HG03108 (cell line): ENCODE data around the gene NXF1.
"Not testable (repeated sequence)": the region's sequence is repeated elsewhere in the genome, so short reads cannot be mapped to it uniquely, and the experiment has no call there.

Source experiments
- ATAC-seq: cut with Tn5 transposase; IDR thresholded peaks from one replicate; pipeline ENCODE4 v1.9.1; 2021; ENCODE audit warnings: moderate library complexity; ENCODE audit not compliant: unreplicated experiment

NXF1 gene

DNA sequence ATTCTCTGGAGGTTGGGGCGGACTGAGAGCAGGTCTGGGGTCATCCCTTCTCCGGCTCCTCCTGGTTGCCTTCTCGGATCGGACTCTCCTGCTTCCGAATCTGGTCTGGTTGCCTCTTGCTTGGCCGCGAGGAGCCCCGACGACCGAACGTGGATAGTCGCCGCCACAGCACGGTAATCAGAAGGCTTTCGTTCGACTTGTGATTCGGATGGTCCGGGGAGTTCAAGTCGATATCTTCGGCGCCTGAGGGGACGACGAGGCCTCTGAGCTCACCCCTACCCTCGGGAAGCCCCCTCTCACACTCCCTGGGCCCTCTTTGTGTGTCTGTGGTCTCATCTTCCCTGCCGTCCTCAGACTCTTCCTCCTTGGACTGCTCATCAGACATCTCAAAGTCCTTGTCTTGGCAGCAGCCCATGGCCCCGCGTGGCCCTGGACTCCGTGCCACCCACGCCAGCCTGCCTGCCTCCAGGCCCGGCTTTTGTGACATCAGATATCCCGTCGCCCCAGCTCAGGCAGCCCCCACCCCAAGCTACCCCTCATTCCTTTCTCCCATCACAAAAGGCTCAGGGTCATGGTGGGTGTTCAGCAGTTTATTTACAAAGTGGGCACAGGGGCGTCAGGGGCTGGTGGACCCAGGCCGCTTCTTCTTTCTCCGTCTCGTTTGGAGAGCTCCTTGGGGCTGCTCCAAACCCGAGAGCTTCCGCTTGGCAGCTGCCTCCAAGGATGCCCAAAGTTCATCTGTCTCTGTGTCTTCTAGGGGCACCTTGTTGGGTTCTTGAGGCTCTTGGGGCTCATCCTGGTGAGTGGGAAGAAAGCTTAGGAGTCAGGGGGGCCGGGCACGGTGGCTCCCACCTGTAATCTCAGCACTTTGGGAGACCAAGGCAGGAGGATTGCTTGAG is 27.3 kb upstream of the NXF1 start, which contains the start of gene TEX54:
TEX54 (minus strand) TSS at position 506 of the 899 bp plus-strand sequence.
- no peak for ATAC-seq

DNA sequence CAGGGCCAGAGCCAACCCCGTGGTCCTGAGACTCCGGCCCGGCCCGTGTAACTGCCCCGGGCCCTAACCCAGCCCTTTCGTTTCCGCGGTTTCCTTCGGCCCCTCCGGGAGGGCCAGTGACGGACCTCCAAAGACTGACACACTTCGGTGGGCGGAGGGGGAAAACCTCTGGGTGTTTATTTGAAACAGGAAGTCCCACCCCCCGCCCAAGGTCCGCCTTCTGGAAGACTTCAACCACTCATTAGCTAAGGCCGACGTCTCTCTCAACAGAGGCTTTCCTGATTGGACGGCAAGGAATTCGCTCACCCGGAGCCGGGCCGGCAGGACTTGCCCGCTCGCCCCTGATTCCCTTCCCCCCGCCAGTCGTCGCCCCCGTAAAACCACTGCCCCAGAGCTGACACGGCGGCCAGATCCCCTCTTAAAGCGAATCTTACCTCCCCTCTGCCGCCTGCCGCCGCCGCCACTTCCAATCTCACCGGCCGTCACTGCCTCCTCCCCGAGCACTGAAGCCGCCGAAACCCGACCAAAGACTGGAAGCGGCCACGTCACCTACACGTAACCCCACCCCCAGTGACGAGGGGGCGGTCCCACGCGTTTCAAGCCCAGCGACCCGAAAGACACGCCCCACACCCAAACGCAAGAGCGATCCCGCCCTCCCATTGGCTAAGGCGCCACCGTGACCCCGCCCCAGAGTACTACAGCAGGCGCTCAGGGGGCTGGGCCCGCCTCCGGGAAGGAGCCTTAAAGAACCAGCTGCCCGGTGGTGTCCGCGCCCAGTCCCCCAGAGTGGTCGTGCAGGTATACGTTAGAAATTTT is 26.5 kb upstream of the NXF1 start, which contains the start of gene STX5:
STX5 (minus strand) TSS at position 532 of the 816 bp plus-strand sequence. CDS start 808 bp downstream, outside the sequence.
- peak; percentile 83 for ATAC-seq

DNA sequence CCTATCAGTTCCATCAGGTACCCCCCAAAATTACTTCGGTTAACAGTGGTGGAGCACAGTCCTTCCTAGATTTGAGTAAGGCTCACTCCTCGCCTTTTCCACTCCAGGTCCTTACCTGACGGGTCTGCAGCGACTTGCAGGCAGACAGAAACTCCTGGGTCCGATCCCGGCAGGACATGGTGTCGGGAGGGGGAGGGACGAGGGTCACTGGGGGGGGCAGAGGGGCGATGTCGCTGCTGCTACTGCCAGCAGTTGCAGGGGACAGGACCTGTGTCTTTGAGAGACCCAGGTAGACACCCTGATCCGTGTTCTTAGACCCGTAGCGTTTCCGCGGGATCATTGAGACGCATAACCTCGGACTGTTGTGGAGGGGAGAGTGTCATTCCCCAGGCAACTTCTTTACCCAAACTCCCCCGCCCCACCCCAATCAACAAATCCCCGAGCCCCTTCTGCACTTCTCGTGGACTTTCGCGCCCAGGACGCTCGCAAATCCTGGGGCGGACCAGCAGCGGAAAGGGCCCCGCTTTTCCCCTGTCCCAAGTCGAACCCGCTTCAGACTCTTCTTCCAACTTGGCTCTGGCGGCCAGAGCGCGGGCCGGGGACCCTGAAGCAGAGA is 25.8 kb upstream of the NXF1 start:
- ATAC-seq: no peak

DNA sequence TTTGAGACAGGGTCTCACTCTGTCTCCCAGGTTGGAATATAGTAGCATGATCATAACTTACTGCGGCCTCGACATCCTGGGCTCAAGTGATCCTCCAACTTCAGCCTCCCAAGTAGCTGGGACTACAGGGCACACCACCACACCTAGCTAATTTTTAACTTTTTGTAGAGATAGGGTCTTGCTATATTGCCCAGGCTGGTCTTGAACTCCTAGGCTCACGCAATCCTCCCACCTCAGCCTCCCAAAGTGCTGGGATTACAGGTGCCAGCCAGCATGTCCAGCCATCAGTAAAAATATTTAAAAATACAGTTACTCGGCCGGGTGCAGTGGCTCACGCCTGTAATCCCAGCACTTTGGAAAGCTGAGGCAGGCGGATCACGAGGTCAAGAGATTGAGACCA is 22.9 kb upstream of the NXF1 start:
- ATAC-seq: not testable (repeated sequence)

DNA sequence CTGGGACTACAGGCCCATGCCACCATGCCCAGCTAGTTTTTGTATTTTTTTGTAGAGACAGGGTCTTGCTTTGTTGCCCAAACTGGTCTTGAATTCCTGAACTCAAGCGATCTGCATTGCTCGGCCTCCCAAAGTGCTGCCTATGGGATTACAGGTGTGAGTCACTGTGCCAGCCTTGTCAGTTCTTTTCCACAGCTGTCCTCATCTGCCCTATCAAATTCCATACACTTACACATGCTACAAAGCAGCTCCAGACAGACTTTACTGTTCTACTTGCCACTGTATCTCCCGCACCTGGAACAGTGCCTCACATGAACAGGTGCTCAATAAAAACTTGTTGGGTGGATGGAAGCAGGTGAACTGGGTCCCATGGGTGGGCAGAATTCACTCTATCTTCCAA is 18.4 kb upstream of the NXF1 start:
- no peak for ATAC-seq

DNA sequence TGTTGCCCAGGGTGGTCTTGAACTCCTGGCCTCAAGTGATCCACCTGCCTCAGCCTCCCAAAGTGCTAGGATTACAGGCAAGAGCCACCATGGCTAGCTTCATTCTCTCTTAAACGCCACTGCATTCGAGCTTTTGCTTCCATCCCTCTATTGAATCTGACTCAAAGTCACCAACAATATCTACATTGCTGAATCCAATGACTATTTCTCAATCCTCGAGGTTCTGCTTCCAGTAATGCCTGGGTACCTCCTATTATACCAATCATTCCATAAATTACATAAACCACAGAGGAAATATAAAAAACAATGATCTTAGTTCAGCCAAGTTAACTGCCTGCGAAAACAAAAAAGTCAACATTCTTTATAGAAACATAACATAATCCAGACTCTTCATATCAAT is 11.9 kb upstream of the NXF1 start:
- ATAC-seq: no peak

DNA sequence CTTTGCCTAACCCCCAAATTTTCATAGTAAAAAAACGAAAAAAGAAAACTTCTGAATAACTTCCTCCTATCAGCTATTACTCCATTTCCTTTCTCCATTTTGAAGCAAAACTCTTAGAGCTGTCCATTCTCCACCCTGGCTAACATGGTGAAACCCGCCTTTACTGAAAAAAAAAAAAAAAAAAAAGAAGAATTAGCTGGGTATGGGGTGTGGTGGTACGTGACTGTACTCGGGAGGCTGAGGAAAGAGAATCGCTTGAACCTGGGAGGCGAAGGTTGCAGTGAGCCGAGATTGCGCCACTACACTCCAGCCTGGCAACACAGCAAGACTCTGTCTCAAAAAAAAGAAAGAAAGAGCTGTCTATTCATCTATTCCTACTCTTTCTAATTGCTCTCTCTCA is 11.3 kb upstream of the NXF1 start:
- ATAC-seq: no peak

DNA sequence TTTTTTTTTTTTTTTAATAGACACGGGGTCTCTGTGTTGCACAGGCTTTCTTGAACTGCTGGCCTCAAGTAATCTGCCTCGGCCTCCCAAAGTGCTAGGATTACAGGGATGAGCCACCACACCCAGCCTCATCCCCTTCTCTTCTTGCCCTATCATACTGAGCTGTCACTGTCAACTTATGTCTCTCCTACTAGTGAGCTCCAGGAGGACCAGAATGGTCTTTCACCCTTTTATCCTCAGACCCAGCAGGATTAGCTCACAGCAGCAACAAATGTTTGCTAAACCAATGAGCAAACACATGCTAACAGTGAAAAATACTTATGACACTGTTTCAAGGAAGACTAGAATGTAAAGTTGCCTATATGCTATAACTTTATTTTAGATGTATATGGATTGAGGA is 6.4 kb upstream of the NXF1 start:
- no peak for ATAC-seq

DNA sequence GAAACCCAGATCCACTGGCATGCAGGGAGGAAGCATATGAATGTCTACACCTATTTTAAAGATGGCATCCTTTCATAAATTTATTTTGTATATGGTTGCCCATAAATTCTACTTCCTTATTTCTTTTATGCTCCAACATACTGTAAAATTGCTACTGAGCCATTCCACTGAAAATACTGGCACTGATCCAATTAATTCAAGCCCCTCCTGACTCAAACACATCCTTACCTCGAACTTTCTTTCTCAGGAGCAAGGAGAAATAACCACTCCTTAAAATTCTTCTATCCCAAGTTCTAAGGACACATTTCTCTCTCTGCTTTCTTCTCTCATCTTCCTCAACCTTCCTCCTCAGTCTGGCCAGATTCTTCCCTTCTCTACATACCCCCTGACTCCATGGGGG is 5.5 kb upstream of the NXF1 start:
- ATAC-seq: no peak

DNA sequence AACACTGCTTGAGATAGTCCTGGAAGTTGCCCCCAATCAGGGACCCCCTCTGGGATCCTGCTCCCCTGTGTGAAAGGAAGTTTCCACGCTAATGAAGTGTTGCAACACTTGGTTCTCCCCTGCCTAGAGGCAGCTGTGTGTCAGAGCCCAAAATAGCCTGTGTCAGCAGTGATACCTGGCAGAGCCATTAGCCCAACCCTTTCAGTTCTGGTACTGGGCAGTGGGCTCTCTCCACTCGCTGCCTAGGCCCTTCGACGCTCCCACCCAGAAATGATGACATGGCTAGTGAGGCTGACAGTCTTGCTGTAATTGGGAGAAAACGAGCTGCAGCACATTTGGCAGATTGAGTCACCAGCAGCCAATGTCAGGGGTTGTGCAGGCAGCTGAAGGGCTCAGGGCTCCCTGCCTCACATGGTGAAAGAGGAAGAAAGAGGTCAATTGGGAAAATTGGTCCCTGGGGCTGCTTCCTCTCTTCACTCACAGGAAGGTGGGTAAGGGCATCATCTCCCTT is 1.4 kb upstream of the NXF1 start:
- no peak for ATAC-seq

DNA sequence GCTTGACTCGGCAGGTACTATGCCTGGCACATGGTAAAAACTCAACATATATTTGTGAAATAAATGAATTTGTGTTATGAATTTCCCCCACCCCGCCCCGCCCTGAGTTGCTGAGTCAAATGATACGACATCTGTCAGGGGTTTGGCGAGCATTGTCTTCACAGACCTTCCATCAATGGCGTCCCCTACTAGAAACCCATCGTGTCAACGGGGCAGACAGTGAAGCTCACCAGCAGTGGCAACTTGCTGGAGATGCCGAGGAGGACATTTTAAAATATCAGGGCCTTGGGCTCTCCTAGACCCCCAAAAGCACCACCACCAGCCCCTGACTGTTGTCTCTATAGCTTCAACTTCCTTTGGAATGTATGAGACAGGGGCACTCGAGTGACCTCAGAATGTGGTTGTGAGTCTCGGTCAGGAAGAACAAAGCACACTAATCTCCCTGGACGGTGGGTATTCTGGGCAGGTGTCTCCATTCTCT is 761 bp upstream of the NXF1 start:
- ATAC-seq: no peak

DNA sequence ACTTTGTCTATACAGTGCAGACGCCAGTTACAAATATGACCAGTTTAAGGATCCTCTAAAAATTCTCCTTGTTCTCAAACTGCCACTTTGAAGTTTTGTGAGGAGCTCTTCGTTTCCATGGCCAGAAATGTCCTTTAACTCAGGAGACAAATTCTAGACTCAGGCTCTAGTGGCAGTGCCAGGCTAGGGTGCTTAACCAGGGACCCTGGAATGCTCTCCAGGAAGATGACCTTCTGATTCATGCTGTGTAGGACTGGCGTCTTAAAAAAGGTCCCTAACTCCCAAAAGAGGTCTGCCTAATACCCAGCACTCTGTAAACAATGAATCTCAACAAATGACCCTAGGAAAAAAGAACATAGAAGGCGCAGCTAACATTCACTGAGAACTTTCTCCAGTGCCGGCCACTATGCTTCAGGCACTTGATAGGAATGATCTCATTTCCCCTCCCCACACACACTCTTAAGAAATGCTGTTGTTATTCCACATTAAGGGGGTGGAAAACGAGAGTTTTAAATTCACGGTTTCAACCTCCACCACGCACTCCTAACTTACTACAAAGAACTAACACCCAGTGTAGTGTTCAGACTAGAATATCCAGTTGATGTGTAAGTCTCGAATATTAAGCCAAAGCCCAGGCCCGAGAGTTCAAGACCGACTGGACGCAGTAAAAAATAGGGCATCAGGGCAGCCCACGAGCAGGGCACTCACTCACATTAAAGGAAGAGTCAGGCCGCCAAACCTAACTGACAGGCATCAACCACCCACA is 747 bp downstream of the NXF1 start:
- ATAC-seq: no peak

DNA sequence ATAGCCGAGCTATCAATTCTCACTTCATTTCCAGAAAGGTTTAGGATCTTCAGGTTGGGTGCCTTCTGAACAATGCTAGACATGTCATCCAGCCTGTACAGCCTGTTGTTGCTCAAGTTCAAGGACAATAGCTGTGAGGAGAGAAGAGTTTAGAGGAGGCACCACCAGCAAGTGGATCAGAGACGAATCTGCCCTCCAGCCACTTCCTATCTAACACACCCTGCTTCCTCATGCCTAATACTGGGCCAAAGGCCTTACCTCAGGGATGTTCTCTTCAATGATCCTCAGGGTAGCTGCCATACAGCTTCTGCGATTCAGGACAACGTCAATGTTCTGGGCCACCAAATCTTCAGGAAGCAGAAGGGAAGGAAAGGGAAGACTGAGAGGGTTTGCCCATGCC is 4.2 kb downstream of the NXF1 start:
- ATAC-seq: no peak

DNA sequence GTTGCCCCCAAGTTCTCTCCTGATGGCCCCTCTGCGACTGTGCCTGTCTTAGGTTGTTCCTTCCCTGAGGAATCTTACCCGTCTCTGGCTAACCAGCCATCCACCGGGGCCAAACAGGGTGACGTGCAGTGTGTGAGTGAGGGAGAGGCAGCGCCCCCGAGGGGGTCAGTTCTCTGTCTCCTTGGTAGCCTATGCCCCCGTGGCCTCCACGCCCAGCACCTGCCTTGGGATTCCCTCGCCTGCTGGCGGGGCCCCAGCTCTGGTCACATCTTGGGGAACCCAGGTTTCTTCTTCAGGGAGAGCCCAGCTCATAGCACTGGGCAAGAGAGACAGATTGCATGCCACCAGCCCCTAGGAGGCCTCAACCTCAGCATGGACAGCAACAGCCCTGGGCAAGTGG is 5.8 kb downstream of the NXF1 start:
- no peak for ATAC-seq

DNA sequence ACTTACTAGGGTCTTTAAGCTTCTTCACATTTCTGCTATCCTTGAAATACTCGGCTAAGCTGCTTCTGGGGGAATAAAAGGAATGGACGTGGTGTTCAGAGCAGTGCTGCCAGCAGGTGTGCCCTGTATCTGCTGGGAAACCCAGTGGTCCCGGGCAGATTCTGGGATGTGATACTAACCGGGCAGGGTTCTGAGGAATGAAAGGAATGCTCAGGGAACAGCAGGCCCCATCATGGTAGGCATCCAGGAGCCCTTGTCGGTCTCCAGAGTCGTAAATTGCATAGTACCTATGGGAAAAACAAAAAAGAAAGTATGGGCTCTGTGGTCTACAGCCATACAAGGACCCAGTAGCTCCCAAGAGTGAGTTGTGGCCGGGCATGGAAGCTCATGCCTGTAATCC is 9.0 kb downstream of the NXF1 start:
- no peak for ATAC-seq

DNA sequence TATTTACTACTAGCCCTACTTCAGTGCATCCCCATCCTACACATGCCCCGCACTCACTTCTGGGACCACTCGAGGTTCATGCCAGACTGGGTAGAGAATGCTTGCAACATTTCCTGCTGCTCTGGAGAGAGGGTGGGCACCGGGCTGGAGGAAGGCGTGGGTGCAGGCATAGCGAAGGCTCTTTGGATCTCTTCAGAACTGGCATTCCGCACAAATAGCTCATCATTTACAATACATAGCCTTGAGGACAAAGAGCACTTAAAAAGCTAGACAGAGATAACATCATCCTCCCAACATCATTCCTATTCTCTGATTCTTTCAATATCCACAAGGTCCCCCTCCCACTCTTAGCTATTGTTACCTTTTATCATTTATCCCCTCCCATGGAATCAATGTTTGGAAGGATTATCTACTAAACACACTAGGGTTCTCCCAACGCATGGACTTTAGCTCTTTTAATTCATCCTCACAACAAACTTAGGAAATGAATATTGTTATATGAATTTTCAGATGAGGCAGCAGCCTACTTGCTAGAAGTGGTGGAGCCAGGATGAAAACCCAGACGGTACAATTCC is 11.0 kb downstream of the NXF1 start:
- no peak for ATAC-seq

DNA sequence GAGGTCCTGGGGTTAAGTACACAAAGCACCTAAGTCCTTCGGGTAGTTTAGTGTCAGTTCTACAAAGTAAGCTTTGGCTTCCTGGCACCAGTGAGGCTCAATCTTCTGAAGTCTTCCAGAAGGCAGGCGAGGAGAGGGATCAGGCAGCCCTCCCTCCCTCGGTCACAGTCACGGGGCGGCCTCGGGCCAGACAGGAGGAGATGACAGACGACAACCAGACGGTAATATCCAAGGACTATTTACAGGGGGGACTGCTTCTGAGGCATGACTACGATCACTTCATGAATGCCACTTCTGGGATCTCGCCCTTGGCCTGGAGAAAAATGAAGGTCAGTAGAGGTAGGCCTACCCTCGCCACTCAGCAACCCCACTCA is 13.1 kb downstream of the NXF1 start:
- ATAC-seq: no peak

DNA sequence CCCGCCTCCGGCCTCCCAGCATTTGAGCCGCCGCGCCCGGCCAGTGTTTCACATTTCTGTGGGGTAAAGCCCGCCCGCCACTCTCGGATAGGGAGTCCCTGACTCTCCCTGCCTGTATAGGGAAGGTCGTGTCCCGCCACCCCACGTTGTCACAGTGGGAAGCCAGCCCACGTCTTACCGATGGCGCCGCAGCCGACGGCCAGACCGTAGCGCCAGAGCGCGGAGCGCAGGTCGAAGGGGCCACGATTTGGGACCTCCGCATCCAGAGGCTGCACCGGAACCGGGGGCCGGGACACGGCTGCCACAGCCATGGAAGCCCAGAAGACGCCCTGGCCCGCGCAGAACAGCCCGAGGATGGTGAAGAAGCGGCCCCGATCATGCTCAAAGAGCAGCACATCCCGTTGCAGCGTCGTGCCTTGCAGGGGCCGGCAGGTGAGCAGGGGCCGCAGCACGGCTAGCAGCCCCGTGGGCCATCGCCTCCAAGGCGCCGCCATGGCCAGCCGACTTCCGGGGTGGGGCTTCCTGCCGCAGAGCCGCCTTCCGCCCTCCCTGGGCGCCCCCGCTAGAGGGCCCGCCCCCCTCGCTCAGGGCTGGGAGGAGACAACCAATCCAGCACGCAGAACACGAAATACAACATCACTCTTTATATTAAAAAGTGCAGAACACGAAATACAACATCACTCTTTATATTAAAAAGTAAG is 13.6 kb downstream of the NXF1 start, which contains the start of gene TMEM223:
TMEM223 (minus strand) TSS at position 506 of the 701 bp plus-strand sequence; CDS start at position 494, 12 bp downstream.
- ATAC-seq: peak; percentile 57

DNA sequence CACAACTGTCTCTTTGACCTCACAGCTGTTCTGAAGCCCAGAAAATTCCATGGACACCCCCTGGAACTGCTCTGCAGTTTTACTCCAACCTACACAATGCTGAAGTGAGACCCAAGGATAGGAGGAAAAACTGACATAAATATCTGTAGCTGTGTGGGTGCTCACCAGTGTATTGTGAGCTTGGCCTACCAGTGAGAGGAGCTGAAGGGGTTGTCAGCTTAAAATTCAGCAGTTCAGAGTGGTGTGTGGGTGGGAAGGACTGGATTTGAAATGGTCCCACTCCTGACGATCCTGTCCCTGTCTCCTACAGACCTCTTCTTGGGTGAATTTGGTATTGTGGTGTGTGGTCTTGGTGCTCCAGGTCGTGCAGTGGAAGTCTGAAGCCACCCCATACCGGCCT is 15.7 kb downstream of the NXF1 start:
- ATAC-seq: no peak
